ENCODE results near the gene CD248.

The CD248 gene

GRCh38 chr11:66299186-66299585 lies 17.7 kb downstream of the CD248 start:
- no peak overlapping the region for H3K4me3 ChIP-seq (ENCODE audit: low read depth in 1 of 2, low read length in 2 of 2)
- H3K36me3 ChIP-seq (ENCODE audit: insufficient read depth, low read length): no peaks in the 10 kb centered on the region
- H3K9ac ChIP-seq (ENCODE audit: low read length): no peak overlapping the region
- H3K27ac ChIP-seq (ENCODE audit: low read depth, low read length): no peak overlapping the region
- no peaks in the 10 kb centered on the region for H3K4me1 ChIP-seq (ENCODE audit: insufficient read depth, low read length)
- peaks cover 0 to 14% of the 10 kb centered on the region in 2 donors for H3K27me3 ChIP-seq (ENCODE audit: control insufficient read depth in 1 of 2, insufficient read depth in 2 of 2, low read length in 2 of 2)
- no peaks in the 10 kb centered on the region for H3K9me3 ChIP-seq (ENCODE audit: low read length)

GRCh38 chr11:66297610-66298009 lies 19.2 kb downstream of the CD248 start:
- H3K9me3 ChIP-seq (ENCODE audit: low read length): no peaks in the 10 kb centered on the region
- no peak overlapping the region for H3K4me3 ChIP-seq (ENCODE audit: low read depth in 1 of 2, low read length in 2 of 2)
- H3K27me3 ChIP-seq (ENCODE audit: control insufficient read depth in 1 of 2, insufficient read depth in 2 of 2, low read length in 2 of 2): peaks cover 8 to 26% of the 10 kb centered on the region in 2 donors
- H3K36me3 ChIP-seq (ENCODE audit: insufficient read depth, low read length): no peaks in the 10 kb centered on the region
- H3K9ac ChIP-seq (ENCODE audit: low read length): no peak overlapping the region
- no peaks in the 10 kb centered on the region for H3K4me1 ChIP-seq (ENCODE audit: insufficient read depth, low read length)
- no peak overlapping the region for H3K27ac ChIP-seq (ENCODE audit: low read depth, low read length)

GRCh38 chr11:66294626-66295620 lies 21.9 kb downstream of the CD248 start:
- no peaks in the 10 kb centered on the region for H3K9me3 ChIP-seq (ENCODE audit: low read length)
- H3K36me3 ChIP-seq (ENCODE audit: insufficient read depth, low read length): no peaks in the 10 kb centered on the region
- H3K27ac ChIP-seq (ENCODE audit: low read depth, low read length): no peak overlapping the region
- no peak overlapping the region for H3K9ac ChIP-seq (ENCODE audit: low read length)
- no peak overlapping the region for H3K4me3 ChIP-seq (ENCODE audit: low read depth in 1 of 2, low read length in 2 of 2)
- H3K27me3 ChIP-seq (ENCODE audit: control insufficient read depth in 1 of 2, insufficient read depth in 2 of 2, low read length in 2 of 2): peaks cover 18 to 43% of the 10 kb centered on the region in 2 donors
- H3K4me1 ChIP-seq (ENCODE audit: insufficient read depth, low read length): peaks cover under 1% of the 10 kb centered on the region

- peaks cover 5% of the 10 kb centered on the region for H3K4me1 ChIP-seq (ENCODE audit: insufficient read depth, low read length)
- no peaks in the 10 kb centered on the region for H3K9me3 ChIP-seq (ENCODE audit: low read length)
- H3K4me3 ChIP-seq (ENCODE audit: low read depth in 1 of 2, low read length in 2 of 2): no peak overlapping the region
- no peaks in the 10 kb centered on the region for H3K36me3 ChIP-seq (ENCODE audit: insufficient read depth, low read length)
- H3K27ac ChIP-seq (ENCODE audit: low read depth, low read length): no peak overlapping the region
- peaks cover 18 to 43% of the 10 kb centered on the region in 2 donors for H3K27me3 ChIP-seq (ENCODE audit: control insufficient read depth in 1 of 2, insufficient read depth in 2 of 2, low read length in 2 of 2)
- H3K9ac ChIP-seq (ENCODE audit: low read length): no peak overlapping the region
Observed at GRCh38 chr11:66293777-66294625, 22.8 kb downstream of the CD248 start.

- Histone ChIP-seq H3K36me3 (ENCODE audit: insufficient read depth, low read length) (no peaks in the 10 kb centered on the region), H3K27ac (ENCODE audit: low read depth, low read length) (no peak overlapping the region), H3K4me3 (ENCODE audit: low read depth in 1 of 2, low read length in 2 of 2) (no peak overlapping the region), H3K9me3 (ENCODE audit: low read length) (no peaks in the 10 kb centered on the region), H3K9ac (ENCODE audit: low read length) (no peak overlapping the region), H3K27me3 (ENCODE audit: control insufficient read depth in 1 of 2, insufficient read depth in 2 of 2, low read length in 2 of 2) (peaks cover 18 to 43% of the 10 kb centered on the region in 2 donors), H3K4me1 (ENCODE audit: insufficient read depth, low read length) (peaks cover 5% of the 10 kb centered on the region)
Observed at GRCh38 chr11:66293352-66293751, 23.5 kb downstream of the CD248 start.

GRCh38 chr11:66292543-66293332 lies 24.1 kb downstream of the CD248 start:
- H3K9ac ChIP-seq (ENCODE audit: low read length): no peak overlapping the region
- no peak overlapping the region for H3K27ac ChIP-seq (ENCODE audit: low read depth, low read length)
- no peaks in the 10 kb centered on the region for H3K9me3 ChIP-seq (ENCODE audit: low read length)
- no peak overlapping the region for H3K4me3 ChIP-seq (ENCODE audit: low read depth in 1 of 2, low read length in 2 of 2)
- H3K36me3 ChIP-seq (ENCODE audit: insufficient read depth, low read length): no peaks in the 10 kb centered on the region
- H3K27me3 ChIP-seq (ENCODE audit: control insufficient read depth in 1 of 2, insufficient read depth in 2 of 2, low read length in 2 of 2): peaks cover 18 to 43% of the 10 kb centered on the region in 2 donors
- H3K4me1 ChIP-seq (ENCODE audit: insufficient read depth, low read length): peaks cover 10% of the 10 kb centered on the region

GRCh38 chr11:66291706-66292542 lies 24.9 kb downstream of the CD248 start, which contains the start of gene TMEM151A:
Gene TMEM151A, plus strand, starts transcription at chr11:66291894. Its CDS starts 120 bp downstream, at chr11:66292014.
- peaks cover 18 to 43% of the 10 kb centered on the region in 2 donors for H3K27me3 ChIP-seq (ENCODE audit: control insufficient read depth in 1 of 2, insufficient read depth in 2 of 2, low read length in 2 of 2)
- H3K9ac ChIP-seq (ENCODE audit: low read length): no peak within 1 kb of the TSS
- H3K9me3 ChIP-seq (ENCODE audit: low read length): no peaks in the 10 kb centered on the region
- no peak within 1 kb of the TSS for H3K4me3 ChIP-seq (ENCODE audit: low read depth in 1 of 2, low read length in 2 of 2)
- H3K4me1 ChIP-seq (ENCODE audit: insufficient read depth, low read length): peaks cover 18% of the 10 kb centered on the region
- no peak within 1 kb of the TSS for H3K27ac ChIP-seq (ENCODE audit: low read depth, low read length)
- no peaks in the 10 kb centered on the region for H3K36me3 ChIP-seq (ENCODE audit: insufficient read depth, low read length)

GRCh38 chr11:66291303-66291705 lies 25.5 kb downstream of the CD248 start:
- Histone ChIP-seq H3K27ac (ENCODE audit: low read depth, low read length) (no peak overlapping the region), H3K4me1 (ENCODE audit: insufficient read depth, low read length) (peaks cover 19% of the 10 kb centered on the region), H3K4me3 (ENCODE audit: low read depth in 1 of 2, low read length in 2 of 2) (no peak overlapping the region), H3K9me3 (ENCODE audit: low read length) (no peaks in the 10 kb centered on the region), H3K27me3 (ENCODE audit: control insufficient read depth in 1 of 2, insufficient read depth in 2 of 2, low read length in 2 of 2) (peaks cover 18 to 37% of the 10 kb centered on the region in 2 donors), H3K36me3 (ENCODE audit: insufficient read depth, low read length) (no peaks in the 10 kb centered on the region), H3K9ac (ENCODE audit: low read length) (no peak overlapping the region)

GRCh38 chr11:66290330-66290621 lies 26.6 kb downstream of the CD248 start:
- Histone ChIP-seq H3K27me3 (ENCODE audit: control insufficient read depth in 1 of 2, insufficient read depth in 2 of 2, low read length in 2 of 2) (peaks cover 18 to 35% of the 10 kb centered on the region in 2 donors), H3K4me3 (ENCODE audit: low read depth in 1 of 2, low read length in 2 of 2) (no peak overlapping the region), H3K36me3 (ENCODE audit: insufficient read depth, low read length) (no peaks in the 10 kb centered on the region), H3K4me1 (ENCODE audit: insufficient read depth, low read length) (peaks cover 19% of the 10 kb centered on the region), H3K9ac (ENCODE audit: low read length) (no peak overlapping the region), H3K9me3 (ENCODE audit: low read length) (no peaks in the 10 kb centered on the region), H3K27ac (ENCODE audit: low read depth, low read length) (no peak overlapping the region)

GRCh38 chr11:66289548-66290329 lies 27.1 kb downstream of the CD248 start:
- peaks cover under 1% of the 10 kb centered on the region for H3K36me3 ChIP-seq (ENCODE audit: insufficient read depth, low read length)

More at GRCh38 chr11:66289548-66290329, 27.1 kb downstream of the CD248 start:
- Histone ChIP-seq H3K9ac (ENCODE audit: low read length) (no peak overlapping the region), H3K27me3 (ENCODE audit: control insufficient read depth in 1 of 2, insufficient read depth in 2 of 2, low read length in 2 of 2) (peaks cover 18 to 34% of the 10 kb centered on the region in 2 donors), H3K9me3 (ENCODE audit: low read length) (no peaks in the 10 kb centered on the region), H3K4me3 (ENCODE audit: low read depth in 1 of 2, low read length in 2 of 2) (peak overlapping the region; percentile 81 to 95), H3K27ac (ENCODE audit: low read depth, low read length) (peak overlapping the region; percentile 90), H3K4me1 (ENCODE audit: insufficient read depth, low read length) (peaks cover 19% of the 10 kb centered on the region)

Data from muscle layer of colon (tissue), 2 donors.